ENCODE measurements around the gene GPR12. TPM values are rescaled to one million over a fixed set of nuclear protein-coding genes. Genes with fewer than 3 reads are reported as not detected.

GPR12 gene
- total and polyA plus RNA-seq, 2 of the 4 experiments (the other 2 are of a cell fraction): not detected

DNA sequence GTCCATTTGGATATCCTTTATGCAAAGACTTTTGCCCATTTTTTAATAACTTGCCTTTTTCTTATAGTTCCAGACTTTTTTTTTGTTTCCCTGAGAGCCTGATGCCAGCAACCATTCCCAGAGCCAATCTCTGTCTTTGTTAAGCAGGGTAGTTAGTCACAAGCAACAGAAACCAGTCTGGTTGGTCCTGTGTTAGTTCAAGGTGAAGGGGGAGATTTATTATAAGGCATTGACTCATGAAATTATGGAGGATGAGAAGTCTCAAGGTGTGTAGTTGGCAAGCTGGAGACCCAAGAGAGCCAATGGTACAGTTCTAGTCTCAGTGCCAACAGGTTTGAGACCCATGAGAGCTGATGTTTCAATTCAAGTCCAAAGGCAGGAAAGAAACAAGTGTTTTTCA, 33.0 kb downstream of the GPR12 start:
- POLR2A ChIA-PET (ENCODE audit: unreplicated experiment): no interaction called here
- no peaks in the 10 kb centered on the region for H3K9me1 ChIP-seq (ENCODE audit: insufficient read depth, low read length)

More for the DNA sequence above, 33.0 kb downstream of the GPR12 start:
- TF ChIP-seq MXI1 (IDR thresholded peaks at IDR 0.05; ENCODE audit: borderline replicate concordance, low read depth, low read length) (no peak), NFE2L2 (IDR thresholded peaks at IDR 0.05; ENCODE audit: low read depth, low read length) (no peak), RAD21 (IDR thresholded peaks at IDR 0.05; ENCODE audit: low read length) (no peak), CEBPB (IDR thresholded peaks at IDR 0.05; ENCODE audit: low read depth, low read length) (no peak)
- TF ChIP-seq, protein P1, sequence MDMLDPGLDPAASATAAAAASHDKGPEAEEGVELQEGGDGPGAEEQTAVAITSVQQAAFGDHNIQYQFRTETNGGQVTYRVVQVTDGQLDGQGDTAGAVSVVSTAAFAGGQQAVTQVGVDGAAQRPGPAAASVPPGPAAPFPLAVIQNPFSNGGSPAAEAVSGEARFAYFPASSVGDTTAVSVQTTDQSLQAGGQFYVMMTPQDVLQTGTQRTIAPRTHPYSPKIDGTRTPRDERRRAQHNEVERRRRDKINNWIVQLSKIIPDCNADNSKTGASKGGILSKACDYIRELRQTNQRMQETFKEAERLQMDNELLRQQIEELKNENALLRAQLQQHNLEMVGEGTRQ (IDR thresholded peaks at IDR 0.05; ENCODE audit: low read depth, low read length): no peak
- Histone ChIP-seq H3K4me3 (ENCODE audit: insufficient read depth, low read depth, low read length) (no peak overlapping the region), H3K23ac (ENCODE audit: low read depth, low read length) (no peak overlapping the region), H4K8ac (ENCODE audit: low read depth in 2 of 2, low read length in 2 of 2) (no peak overlapping the region), H3K4ac (ENCODE audit: low read depth, low read length) (no peak overlapping the region), H3K14ac (replicated peaks; ENCODE audit: low read depth, low read length) (no peak overlapping the region), H2AK5ac (ENCODE audit: low read depth, low read length) (no peak overlapping the region), H3K27me3 (ENCODE audit: control insufficient read depth, insufficient read depth, low read length) (no peaks in the 10 kb centered on the region; the same call in 1 of the 2 replicates), H4K91ac (ENCODE audit: insufficient read depth, low read depth, low read length) (no peak overlapping the region), H2BK20ac (ENCODE audit: low read depth, low read length) (no peak overlapping the region), H2AFZ (replicated peaks; ENCODE audit: low read length, poor library complexity) (no peak overlapping the region), H2BK120ac (ENCODE audit: low read depth, low read length) (no peak overlapping the region), H3K4me2 (ENCODE audit: low read depth, low read length) (no peak overlapping the region), H3K27ac (ENCODE audit: insufficient read depth, low read length) (no peak overlapping the region), H3K79me1 (ENCODE audit: low read depth in 1 of 2, low read length in 2 of 2) (no peaks in the 10 kb centered on the region), H3K36me3 (ENCODE audit: control insufficient read depth, insufficient read depth, low read length) (no peaks in the 10 kb centered on the region), H3K9me3 (ENCODE audit: control insufficient read depth, insufficient read depth, low read length) (no peaks in the 10 kb centered on the region), H3K4me1 (ENCODE audit: control insufficient read depth, insufficient read depth, low read length) (no peaks in the 10 kb centered on the region), H4K5ac (ENCODE audit: low read depth, low read length) (no peak overlapping the region), H3K18ac (ENCODE audit: low read depth, low read length) (no peak overlapping the region), H4K20me1 (ENCODE audit: insufficient read depth, low read length) (no peaks in the 10 kb centered on the region), H3K56ac (ENCODE audit: extremely low read depth, insufficient read depth, low read length) (no peak overlapping the region), H2BK5ac (ENCODE audit: low read depth, low read length, poor library complexity, severe bottlenecking) (no peak overlapping the region), H2AK9ac (replicated peaks; ENCODE audit: low read depth, low read length, poor library complexity) (no peak overlapping the region), H3K9ac (ENCODE audit: low read depth, low read length) (no peak overlapping the region), H2BK15ac (ENCODE audit: low read depth, low read length) (no peak overlapping the region)
- dilution Hi-C loops (cut with HindIII; ENCODE audit: low sequenced_read_pairs, unreplicated experiment) (no loop called here), in situ Hi-C loops (cut with MboI; ENCODE audit: low sequenced_read_pairs) (no loop called here), intact Hi-C loops (cut with micrococcal nuclease) (no loop called here)
- ATAC-seq (ENCODE audit: low read depth): no peak
- no TSS peak for BruUV-seq (replicated peaks)
- CTCF ChIA-PET: no interaction called here
- no peak for DNase-seq

Data from IMR-90 (cell line).